WERI-Rb-1 (cell line): ENCODE data around the gene TRIP10.

Source experiments
- DNase-seq: peaks from one replicate; pipeline ENCODE4 v3.0.0-alpha.2; 2020
- H3K27ac ChIP-seq: fragments of 250-450 bp; sonication (Bioruptor Pico); 2 replicates; pipeline ENCODE4 v1.5.1; 2020; ENCODE audit warnings: mild to moderate bottlenecking, moderate library complexity
- H3K27me3 ChIP-seq: fragments of 250-450 bp; sonication (Bioruptor Pico); 2 replicates; pipeline ENCODE4 v1.5.1; 2021; ENCODE audit warnings: mild to moderate bottlenecking, low read depth, moderate library complexity; ENCODE audit not compliant: insufficient read depth, severe bottlenecking
- H3K36me3 ChIP-seq: fragments of 250-450 bp; sonication (Bioruptor Pico); 2 replicates; pipeline ENCODE4 v1.5.1; 2020; ENCODE audit warnings: mild to moderate bottlenecking, moderate library complexity
- H3K4me3 ChIP-seq: 2 replicates; pipeline ENCODE4 v1.5.1; 2011; ENCODE audit warnings: low read depth, mild to moderate bottlenecking, control low read depth, low read length
- H3K9me3 ChIP-seq: fragments of 250-450 bp; sonication (Bioruptor Pico); 2 replicates; pipeline ENCODE4 v1.5.1; 2021; ENCODE audit warnings: mild to moderate bottlenecking, moderate library complexity; ENCODE audit not compliant: severe bottlenecking
- CTCF ChIP-seq: IDR thresholded peaks from 2 replicates; pipeline ENCODE4 v1.5.1; 2011; ENCODE audit warnings: low read depth, mild to moderate bottlenecking, control low read depth, inconsistent platforms, low read length

The TRIP10 gene

GRCh38 chr19:6735181-6735911, 4.1 kb upstream of the TRIP10 start:
- no peaks in the 10 kb centered on the region for H3K27me3 ChIP-seq
- H3K9me3 ChIP-seq = no peaks in the 10 kb centered on the region
- DNase-seq = no peak
- H3K4me3 ChIP-seq = no peak overlapping the region
- TF ChIP-seq CTCF = no peak
- no peak overlapping the region for H3K27ac ChIP-seq
- H3K36me3 ChIP-seq = no peaks in the 10 kb centered on the region

GRCh38 chr19:6736169-6736916, 3.1 kb upstream of the TRIP10 start:
- DNase-seq = peak; percentile 79
- H3K4me3 ChIP-seq = peak overlapping the region; percentile 95
- TF ChIP-seq CTCF = peak; percentile 64
- H3K36me3 ChIP-seq = no peaks in the 10 kb centered on the region; the same call in 1 of the 2 replicates
- peak overlapping the region; percentile 100 for H3K27ac ChIP-seq
- H3K9me3 ChIP-seq = no peaks in the 10 kb centered on the region
- H3K27me3 ChIP-seq = no peaks in the 10 kb centered on the region

GRCh38 chr19:6736917-6737283, 2.6 kb upstream of the TRIP10 start:
- no peak for DNase-seq
- no peak for TF ChIP-seq CTCF
- Histone ChIP-seq H3K9me3 (no peaks in the 10 kb centered on the region), H3K27me3 (no peaks in the 10 kb centered on the region), H3K36me3 (peaks cover 4% of the 10 kb centered on the region; the same call in 1 of the 2 replicates), H3K27ac (peak overlapping the region; percentile 100), H3K4me3 (peak overlapping the region; percentile 95)

GRCh38 chr19:6737284-6737872, 2.1 kb upstream of the TRIP10 start, which contains the start of gene GPR108:
GPR108 (minus strand) TSS chr19:6737580; CDS start chr19:6737576, 4 bp downstream.
- H3K9me3 ChIP-seq = no peaks in the 10 kb centered on the region
- H3K27me3 ChIP-seq = no peaks in the 10 kb centered on the region
- no peak for TF ChIP-seq CTCF
- peak within 1 kb of the TSS; percentile 100 for H3K27ac ChIP-seq
- peak; percentile 99 for DNase-seq
- peak within 1 kb of the TSS; percentile 95 for H3K4me3 ChIP-seq
- peaks cover 4% of the 10 kb centered on the region; the same call in 1 of the 2 replicates for H3K36me3 ChIP-seq

GRCh38 chr19:6737873-6738786, 1.4 kb upstream of the TRIP10 start:
- Histone ChIP-seq H3K9me3 (no peaks in the 10 kb centered on the region), H3K4me3 (peak overlapping the region; percentile 75), H3K27me3 (no peaks in the 10 kb centered on the region), H3K27ac (peak overlapping the region; percentile 89), H3K36me3 (peaks cover 9% of the 10 kb centered on the region)
- DNase-seq = peak; percentile 83
- TF ChIP-seq CTCF = peak; percentile 75
